ENCODE measurements around the gene ASIC2.

DNA sequence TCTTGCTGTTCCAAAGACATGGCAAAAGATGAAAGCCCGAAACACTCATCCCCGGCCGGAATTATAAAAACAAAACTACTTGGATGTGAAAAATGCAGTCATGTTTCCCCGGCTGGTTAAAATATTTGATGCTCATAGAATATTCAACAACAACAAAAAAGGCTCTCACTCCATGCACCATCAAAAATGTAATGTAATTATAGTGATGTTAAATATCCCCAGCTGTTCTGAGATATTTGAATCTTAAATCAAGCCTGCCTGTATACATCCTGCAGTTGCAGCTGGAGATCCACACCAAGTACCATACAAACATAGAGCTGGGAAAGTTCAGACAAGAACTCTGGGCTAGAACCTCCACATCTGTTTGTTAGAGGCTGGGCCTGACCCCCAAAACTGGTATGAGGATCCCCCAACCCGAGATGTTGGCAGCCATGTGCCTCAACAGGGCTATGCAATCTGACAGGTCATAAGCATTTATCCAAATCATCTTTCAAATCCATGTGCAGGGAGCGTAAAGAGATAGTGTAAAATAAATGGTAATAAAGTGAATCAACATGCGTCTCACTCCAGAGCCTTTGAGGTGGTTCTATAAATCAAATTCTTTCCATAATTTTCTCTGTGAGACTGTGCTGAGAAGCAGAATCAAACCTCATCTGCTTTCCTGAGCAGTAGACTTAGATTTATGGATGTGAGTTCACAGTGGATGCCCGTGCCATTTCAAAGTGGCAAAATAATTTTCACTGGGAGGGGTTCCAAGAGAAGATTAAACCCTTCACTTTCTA lies 12.7 kb downstream of the ASIC2 start:
- TF ChIP-seq, protein P1, sequence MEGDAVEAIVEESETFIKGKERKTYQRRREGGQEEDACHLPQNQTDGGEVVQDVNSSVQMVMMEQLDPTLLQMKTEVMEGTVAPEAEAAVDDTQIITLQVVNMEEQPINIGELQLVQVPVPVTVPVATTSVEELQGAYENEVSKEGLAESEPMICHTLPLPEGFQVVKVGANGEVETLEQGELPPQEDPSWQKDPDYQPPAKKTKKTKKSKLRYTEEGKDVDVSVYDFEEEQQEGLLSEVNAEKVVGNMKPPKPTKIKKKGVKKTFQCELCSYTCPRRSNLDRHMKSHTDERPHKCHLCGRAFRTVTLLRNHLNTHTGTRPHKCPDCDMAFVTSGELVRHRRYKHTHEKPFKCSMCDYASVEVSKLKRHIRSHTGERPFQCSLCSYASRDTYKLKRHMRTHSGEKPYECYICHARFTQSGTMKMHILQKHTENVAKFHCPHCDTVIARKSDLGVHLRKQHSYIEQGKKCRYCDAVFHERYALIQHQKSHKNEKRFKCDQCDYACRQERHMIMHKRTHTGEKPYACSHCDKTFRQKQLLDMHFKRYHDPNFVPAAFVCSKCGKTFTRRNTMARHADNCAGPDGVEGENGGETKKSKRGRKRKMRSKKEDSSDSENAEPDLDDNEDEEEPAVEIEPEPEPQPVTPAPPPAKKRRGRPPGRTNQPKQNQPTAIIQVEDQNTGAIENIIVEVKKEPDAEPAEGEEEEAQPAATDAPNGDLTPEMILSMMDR (IDR thresholded peaks at IDR 0.05): no peak
- no peak for TF ChIP-seq EZH2 (IDR thresholded peaks at IDR 0.05; ENCODE audit: borderline replicate concordance, insufficient read depth, low read depth, low read length, poor library complexity, severe bottlenecking)
